Left renal cortex interstitium (tissue), 4 donors: ENCODE measurements around the gene LRRC74B. TPM values are rescaled to one million over a fixed set of nuclear protein-coding genes. Genes with fewer than 3 reads are reported as not detected.
"Not testable (repeated sequence)": the region's sequence is repeated elsewhere in the genome, so short reads cannot be mapped to it uniquely, and the experiment has no call there.

Experiments
- DNase-seq, 4 donors: peaks; one replicate each; pipeline ENCODE4 v3.0.0-alpha.2; 2013; ENCODE audit warnings: low read depth in 4 of 4, low spot score in 2 of 4, missing footprints in 1 of 4
- polyA plus RNA-seq, 4 donors: library from polyadenylated mRNA; unstranded; fragments of 120-200 nt; gene quantifications; one replicate each; pipeline ENCODE4 v1.2.1, GENCODE V29; 2013; ENCODE audit not compliant: insufficient read length in 4 of 4

The LRRC74B gene
- polyA plus RNA-seq, 4 donors = 0.16 to 0.30 (median 0.19) TPM

DNA sequence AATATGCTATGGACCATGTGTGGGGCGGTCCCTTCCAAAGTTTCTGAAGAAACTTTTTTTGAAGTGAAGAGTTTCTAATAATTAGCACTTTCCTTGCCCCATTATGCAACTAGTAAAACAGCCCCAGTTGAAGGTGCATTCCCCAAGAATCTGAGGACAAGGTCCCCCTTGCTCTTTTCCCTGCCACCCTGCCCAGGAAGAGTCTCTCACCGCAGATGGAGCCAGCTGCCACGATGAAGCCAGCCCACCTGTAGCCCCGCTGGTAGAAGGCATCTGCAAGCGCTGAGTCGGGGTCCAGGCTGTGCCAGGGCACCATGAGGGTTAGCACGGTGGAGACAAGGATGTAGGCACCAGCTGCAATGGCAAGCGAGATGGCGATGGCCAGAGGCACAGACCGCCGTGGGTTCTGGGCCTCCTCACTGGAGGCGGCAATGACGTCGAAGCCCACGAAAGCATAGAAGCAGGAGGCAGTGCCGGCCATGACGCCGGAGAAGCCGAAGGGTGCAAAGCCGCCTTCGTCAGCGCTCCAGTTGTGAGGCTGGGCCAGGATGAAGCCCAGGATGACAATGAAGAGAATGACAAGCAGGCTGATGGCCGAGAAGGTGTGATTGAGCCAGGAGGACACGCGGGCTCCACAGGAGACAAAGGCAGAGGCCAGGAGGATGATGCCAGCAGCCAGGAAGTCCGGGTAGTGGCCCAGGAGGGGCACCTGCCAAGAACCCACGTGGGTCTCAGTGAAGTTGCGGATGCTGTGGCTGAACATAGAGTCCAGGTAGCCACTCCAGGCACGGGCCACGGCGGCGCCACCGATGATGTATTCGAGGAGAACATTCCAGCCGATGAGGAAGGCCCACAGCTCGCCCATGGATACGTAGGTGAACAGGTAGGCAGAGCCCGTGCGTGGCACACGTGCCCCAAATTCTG is 14.9 kb upstream of the LRRC74B start:
- no peak for DNase-seq

DNA sequence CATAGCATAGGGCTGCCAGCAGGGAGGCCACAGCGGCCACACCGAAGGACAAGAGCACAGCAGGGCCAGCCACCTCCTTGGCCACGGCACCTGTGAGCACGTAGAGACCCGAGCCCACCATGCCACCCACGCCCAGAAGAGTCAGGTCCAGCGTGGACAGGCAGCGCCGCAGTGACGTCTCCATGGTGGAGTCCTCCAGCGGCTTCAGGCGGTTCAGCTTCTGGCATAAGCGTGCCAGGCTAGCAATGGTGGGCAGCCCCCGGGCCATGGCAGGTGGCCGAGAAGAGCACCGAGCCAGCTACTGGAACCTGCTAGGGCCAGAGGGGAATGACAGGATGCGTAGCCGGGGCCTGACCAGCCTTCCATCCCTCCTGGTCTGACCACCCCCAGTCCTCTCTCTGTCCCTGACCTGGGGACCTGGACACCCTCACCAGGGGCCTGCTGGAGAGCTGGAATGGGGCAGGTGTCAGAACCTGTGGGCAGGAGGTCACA is 14.2 kb upstream of the LRRC74B start:
- DNase-seq = no peak

DNA sequence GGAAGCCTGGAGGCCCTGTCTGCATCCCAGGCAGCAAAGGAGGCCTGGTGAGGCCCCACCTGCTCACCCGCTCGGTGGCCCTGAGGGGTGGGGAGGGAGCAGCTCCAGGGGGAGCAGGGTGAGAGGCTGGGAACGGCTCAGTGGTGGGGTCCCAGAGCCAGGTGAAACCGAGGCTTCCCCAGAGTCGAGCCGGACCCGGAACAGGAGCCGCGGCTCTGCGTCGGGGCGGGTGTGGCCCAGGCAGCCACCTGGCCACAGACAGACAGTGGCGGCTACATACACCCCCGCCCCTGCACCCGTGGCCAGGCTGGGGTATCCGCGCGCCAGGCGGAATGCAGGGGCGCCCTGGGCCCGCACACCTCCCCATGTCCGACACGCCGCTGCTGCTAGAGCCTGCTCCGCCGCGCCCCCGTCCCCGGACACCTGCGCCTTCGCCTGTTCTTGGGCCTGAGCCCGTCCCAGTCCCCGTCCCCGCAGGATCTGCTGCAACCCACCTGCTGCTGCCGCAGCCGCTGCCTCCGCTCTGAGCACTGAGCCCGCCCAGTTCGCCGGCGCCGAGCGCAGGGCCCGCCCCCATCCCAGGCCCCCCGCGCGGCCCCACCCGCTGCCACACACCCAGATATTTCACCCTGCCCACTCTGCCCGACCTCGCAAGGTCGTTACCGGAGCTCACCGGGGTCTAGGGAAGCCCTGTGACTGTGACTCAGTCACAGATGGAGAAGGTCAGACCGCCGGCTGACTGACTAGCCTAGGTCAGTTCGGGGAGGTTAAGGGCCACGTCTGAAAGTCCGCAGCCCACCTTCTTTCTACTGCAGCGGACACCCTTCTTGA is 13.5 kb upstream of the LRRC74B start, which contains the start of gene SLC7A4:
TSS of gene SLC7A4 (minus strand) at position 525 of the 831 bp plus-strand sequence. CDS start 749 bp downstream, outside the sequence.
- no peak for DNase-seq

DNA sequence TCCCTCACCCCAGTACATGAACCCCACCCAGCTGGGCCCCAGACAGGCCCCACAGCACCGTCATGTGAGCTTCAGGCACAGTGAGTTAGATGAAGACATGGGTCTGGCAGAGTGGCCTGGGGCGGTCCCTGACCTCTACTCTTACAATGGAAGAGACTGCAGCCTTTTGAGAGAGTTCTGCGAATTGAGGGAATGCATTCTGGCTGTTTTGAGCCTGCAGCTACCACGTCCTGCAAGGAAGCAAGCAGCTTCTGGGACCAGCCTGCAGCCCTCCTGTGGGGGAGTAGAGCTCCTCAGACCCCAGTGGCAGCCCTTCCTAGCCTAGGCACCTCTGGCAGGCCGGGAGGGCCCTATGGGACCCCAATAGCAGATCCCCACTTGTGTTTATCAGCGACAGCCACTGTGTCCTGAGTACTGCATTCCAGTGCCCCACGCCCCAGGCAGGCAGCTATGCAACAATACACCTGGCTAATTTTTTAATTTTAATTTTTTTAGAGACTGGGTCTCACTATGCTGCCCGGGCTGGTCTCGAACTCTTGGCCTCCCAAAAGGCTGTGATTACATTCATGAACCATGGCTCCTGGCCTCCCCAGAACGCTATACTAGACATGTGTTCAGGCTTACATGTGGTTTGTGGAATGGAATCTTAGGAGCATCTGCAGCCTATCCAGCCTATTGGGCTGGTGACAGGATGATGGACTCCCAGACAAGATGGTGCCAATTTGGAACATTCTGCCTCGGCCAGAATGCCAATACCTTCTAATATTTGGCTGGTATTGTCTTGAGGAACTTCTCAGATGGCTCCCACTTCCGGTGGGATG is 12.7 kb upstream of the LRRC74B start:
- DNase-seq = no peak

DNA sequence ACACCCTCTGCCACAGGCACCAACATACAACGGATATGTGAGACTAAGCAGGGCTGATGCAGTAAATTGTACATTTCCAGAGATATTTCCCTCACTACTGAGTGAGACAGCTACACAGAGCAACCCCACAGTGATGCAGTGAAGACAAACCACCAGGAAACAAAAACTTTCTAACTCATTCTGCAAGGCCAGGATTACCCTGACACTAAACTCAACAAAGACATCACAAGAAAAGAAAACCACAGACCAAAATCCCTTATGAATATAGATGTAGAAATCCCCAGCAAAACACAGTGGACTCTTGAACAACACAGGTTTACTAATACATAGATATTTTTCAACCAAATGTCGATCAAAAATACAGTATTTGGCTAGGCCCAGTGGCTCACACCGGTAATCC is 11.9 kb upstream of the LRRC74B start:
- DNase-seq = no peak

DNA sequence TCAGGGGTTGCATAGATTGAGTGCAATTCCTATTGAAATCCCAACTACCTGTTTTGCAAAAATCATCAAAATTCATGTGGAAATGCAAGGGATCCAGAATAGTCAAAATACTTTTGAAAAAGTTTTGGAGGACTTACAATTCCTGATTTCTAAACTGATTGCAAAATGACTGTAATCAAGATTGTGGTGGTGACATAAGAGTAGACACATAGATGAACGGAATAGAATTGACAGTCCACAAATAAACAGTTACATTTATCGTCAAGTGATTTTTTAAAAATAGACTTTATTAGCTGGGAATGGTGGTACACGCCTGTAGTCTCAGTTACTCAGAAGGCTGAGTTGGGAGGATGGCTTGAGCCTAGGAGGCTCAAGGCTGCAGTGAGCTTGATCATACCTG is 10.8 kb upstream of the LRRC74B start:
- DNase-seq = no peak

DNA sequence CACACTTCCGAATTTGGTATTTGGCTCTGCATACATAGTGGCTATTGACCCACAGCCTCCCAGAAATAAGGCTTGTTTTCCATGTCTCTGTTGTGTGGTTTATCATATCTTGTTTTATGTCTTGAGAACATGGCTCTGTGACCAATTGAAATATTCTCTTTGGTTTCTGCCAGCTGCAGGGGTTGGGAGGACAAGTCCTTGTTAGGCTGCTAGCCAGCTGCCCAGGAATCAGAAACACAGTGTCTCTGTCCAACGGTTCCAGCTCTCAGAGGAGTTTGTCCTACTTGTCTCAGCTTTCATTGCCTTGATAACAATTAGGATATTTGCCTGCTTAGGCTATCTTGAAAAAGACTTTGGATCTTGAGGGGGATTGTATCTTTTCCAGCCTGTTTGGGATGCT is 7.3 kb upstream of the LRRC74B start:
- DNase-seq = no peak

DNA sequence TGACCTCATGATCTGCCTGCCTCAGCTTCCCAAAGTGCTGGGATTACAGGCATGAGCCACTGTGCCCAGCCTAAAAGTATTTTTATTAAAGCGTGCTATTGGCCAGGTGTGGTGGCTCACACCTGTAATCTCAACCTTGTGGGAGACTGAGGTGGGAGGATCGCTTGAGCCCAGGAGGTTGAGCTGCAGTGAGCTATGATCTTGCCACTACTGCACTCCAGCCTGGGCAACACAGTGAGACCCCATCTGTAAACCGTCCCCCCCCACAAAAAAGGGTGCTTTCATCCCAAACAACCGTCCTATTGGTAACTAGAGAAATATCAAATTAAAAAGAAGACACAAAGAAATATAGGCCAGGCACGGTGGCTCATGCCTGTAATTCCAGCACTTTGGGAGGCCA is 6.6 kb upstream of the LRRC74B start:
- DNase-seq = not testable (repeated sequence)

DNA sequence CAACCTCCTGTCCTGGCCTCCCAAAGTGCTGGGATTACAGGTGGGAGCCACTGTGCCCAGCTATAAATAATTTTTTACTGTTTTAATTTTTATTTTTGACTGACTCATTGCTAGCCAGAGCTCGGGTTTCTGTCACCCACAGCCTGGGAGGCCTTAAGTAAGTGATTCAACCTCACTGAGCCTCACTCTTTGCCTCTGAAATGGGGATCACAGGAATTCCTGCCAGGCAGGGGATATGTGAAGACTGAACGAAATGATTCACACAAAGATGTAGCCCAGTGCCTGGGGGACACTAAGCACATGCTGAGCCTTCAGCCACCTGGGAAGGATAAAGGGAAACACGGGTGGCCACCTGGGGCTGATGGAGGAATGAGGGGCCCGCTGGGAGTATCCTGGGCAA is 3.8 kb upstream of the LRRC74B start:
- no peak for DNase-seq

DNA sequence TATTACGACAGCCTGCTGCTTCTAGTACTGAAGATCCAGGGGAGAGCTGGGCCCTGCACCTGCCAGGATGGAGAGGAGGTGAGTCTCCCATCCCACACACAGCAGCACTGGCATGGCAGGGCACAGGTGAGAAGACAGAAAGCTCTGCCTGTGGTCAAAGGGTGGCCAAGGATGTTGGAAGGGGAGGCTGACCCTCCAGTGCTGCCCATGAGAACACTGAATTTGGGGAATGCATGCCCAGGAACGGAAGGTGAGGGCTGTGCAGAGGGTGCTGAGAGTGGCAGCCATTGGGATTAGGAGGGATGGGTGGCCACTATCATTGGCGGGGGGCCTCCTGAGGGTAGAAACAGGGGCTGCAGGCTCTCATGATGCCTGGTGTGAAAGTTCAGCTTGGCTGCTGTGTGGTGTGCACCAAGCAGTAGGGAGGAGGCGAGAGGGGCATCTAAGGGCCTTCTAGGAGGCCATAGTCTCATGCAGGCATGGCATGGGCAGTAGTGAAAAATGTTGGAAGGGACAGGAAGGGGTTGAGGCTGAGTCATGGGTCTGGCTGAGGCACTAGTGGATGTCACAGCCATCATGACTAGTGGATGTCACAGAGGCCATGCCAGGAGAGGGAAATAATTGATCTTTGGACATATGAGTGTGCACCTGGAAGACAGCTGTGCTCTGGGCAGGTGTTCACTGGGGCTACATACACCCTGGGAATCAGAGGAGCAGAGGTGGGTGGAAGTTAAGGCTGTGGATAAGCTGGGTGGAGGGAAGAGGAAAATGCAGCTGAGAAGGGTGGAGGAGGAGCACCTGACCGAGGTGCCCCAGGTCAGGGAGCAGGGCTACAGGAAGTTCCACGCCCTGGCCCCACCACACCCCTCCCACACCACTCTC is 2.5 kb upstream of the LRRC74B start:
- no peak for DNase-seq

DNA sequence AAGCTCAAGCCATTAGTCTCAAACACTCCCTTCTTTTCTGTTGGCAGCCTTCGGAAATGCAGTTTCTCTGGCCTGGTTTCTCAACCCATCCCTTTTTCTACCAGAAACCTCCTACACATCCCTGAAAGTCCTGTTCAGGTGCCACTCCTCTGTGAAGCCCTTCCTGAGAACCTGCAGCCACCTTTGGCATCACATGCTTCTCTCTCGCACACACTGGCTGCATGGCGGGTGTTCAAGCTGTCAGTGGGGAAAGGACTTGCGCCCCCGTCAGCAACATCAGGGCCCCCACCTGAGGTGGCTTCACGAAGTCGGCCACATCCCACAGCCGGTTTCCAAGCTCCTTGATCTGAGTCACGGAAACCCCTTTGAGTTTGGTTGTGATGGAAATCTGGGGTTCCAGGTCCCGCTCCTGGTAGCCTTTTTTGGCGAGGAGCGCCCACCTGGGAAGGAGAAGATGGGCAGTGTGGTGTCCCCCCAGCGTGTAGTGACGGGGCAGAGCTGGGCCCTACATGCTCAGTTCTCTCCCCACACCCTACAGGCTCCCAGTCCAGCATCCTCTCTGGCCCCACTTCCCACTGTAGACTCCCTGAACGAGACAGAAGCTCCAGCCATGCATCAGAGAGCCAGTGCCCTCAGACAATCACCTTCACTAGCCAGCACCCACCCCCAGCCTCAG is 1.7 kb upstream of the LRRC74B start:
- DNase-seq = no peak

DNA sequence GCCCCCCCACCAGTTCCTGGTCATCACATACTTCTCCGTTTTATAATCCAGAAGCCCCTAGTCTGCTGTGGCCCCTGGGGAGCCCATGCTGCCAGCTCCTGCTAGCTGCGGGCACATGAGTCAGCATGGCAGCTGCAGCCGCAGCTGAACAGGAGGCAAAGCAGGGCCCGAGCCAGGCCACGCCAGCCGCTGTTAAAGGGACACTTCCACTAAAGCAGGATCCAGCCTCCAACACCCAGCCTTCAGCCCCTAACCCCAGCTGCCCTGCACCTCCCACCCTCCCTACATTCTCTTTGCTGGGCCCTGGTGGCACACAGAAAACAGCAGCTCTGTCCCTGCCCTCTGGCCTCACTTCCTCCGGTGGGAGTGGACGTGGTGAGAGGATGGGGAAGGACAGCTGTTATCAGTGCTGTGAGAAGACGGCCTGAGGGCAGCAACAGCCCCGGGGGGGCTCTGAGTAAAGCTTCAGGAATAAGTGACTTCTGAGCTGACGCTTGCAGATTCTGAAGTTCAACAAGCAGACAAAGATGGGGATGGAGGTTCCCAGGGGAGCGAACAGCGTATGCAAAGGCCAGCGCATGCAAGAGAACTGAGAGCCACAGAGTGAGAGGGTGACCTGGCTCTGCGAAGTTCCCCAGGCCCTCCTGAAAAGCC is 688 bp upstream of the LRRC74B start:
- DNase-seq = no peak

DNA sequence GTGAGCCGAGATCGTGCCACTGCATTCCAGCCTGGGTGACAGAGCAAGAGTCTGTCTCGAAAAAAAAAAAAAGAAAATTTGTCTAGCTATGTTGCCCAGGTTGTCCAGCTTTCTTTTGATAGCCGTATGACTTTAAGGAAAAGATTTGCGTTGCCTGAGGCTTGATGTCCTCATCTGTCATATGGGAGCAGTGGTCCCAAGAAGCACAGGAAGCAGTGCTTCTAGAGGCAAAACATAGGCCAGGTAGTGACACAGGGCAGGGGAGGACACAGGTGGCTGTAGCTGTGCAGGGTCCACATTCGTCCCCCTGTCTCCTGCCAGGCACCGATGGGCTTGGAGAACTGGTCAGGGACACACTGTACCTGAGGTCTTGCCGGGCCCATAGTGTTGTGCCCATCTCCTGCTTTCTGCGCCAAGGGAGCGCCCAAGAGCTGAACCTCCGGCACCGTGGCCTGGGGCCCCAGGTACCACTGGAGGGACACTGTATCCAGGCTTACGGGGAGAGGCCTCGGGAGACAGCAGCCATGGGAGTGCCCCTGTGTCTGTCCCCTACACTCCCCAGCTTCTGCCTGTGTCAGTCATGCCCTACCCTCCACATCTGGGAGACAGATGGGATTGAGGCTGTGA is 1.4 kb downstream of the LRRC74B start:
- DNase-seq = no peak

DNA sequence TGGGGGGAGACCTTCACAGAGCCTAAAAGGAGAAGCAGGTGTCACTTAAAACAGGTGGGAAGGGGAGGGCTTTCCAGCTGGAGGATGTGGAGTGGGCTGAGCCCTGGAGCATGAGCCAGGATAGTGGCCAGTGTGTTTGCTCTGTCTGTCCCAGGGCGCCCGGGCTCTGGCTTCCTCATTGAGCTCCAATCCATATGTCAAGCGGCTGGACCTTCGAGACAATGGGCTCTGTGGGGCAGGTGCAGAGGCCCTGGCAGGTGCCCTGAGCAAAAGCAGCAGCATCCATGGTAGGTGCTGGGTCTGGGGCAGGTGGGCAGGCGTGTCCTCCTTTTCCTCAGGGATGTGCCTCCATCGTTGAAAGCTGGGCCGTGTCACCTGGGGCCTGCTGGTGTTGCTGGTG is 2.0 kb downstream of the LRRC74B start:
- no peak for DNase-seq

DNA sequence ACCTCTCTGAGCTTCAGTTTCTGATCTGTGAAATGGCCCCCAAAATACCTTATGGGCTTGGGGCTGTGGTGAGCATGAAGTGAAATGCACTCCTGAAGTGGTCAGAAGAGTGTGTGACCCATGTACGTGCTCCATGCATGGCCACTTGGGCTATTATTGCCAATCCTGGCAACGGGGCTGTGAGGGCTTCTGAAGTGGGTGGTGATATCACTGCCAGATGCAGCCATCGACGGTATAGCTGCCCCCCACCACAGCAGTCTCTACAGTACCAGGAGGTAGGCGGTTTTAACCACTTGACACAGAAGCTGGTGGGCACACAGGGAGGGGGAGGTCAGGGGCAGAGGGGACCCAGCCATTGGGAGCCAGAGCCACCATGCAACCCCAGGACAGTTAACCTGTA is 2.7 kb downstream of the LRRC74B start:
- not testable (repeated sequence) for DNase-seq

DNA sequence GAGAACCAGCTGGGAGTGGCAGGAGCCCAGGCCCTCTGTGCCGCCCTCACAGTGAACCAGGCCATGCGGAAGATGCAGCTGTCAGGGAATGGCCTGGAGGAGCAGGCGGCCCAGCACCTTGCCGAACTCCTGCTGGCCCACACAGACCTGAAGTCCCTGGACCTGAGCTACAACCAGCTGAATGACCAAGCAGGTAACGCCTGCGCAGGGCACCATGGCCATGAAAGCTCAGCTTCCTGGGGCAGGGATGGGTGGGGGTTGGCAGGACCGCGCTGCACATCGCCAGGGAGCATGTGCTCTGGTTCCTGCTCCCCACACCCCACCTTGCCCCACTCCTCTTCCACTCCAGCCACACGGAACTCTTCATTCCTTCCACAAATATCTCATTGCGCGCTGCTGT is 3.2 kb downstream of the LRRC74B start:
- DNase-seq = not testable (repeated sequence)

DNA sequence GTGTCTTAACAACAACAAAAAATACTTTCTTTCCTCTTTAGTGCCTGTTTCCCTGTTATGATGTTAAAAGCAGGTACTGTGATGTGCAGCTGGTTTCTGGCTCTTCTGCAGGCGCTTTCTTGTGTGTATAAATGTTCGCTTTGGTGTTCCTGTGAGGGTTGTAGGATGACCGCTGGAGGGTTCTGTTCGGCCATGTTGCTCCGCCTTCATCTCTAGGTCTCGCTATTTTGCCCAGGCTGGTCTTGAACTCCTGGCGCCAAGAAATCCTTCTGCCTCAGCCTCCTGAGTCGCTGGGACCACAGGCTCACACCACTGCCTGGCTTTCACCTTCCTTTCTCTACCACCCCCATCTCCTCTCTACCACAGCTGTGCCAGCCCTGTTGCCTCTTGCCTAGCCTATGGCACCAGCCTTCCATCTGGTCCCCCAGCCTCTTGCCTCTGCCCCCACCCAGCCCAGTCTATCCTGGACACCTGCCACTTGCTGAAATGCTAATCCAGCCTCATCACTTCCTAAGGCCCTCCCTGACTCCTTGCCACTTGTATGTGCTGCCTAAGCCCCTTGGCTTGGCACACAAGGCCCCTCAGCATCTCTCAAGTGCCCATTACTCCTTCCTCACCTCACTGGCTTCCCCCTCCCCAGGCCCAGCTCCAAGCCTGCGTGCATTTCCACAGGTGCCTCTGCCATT is 5.5 kb downstream of the LRRC74B start:
- no peak for DNase-seq
